ENCODE data around the gene CYSLTR2.

CYSLTR2 gene

DNA sequence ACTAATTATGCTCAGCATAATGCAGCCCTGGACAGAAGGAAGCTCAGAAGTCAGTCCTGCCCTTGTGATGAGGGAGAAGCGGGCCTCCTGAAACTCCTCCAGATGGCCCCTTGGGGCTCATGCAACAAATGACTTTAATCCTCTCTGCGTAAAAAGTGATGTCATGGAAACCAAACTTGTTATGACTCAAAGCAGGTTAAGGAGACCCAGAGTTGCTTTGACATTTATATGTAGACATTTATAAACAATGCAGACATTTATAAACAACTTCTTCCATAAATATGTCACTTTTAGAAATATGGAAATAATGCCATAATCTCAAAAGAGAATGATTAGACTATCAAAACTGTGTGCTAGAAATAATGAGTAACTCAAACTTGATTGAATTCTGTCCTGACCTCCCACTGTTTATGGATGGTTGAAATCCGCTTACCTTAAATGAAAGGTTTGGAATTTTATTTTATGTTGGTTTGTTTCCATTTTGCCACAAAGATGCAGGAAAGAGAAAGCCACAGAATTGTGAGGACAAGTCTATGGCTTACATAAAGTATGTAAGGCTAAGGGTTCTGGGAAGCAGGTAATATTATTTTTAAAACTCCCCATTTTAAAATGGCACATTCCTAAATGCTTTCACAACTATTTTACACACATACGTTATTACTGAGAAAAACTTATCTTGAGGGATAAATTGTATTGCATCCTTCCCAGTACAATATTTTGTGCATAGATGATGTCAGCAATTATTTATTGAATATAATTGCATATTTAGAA, 73.7 kb downstream of the CYSLTR2 start (continued):
- TF ChIP-seq PRDM4 (tag by site-specific recombination; IDR thresholded peaks at IDR 0.05), result peak; percentile 99
- TF ChIP-seq, protein P1, sequence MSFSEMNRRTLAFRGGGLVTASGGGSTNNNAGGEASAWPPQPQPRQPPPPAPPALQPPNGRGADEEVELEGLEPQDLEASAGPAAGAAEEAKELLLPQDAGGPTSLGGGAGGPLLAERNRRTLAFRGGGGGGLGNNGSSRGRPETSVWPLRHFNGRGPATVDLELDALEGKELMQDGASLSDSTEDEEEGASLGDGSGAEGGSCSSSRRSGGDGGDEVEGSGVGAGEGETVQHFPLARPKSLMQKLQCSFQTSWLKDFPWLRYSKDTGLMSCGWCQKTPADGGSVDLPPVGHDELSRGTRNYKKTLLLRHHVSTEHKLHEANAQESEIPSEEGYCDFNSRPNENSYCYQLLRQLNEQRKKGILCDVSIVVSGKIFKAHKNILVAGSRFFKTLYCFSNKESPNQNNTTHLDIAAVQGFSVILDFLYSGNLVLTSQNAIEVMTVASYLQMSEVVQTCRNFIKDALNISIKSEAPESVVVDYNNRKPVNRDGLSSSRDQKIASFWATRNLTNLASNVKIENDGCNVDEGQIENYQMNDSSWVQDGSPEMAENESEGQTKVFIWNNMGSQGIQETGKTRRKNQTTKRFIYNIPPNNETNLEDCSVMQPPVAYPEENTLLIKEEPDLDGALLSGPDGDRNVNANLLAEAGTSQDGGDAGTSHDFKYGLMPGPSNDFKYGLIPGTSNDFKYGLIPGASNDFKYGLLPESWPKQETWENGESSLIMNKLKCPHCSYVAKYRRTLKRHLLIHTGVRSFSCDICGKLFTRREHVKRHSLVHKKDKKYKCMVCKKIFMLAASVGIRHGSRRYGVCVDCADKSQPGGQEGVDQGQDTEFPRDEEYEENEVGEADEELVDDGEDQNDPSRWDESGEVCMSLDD (tag by site-specific recombination; IDR thresholded peaks at IDR 0.05), result no peak
- TF ChIP-seq SP3 (tag by site-specific recombination; IDR thresholded peaks at IDR 0.05), result no peak
- no peak for TF ChIP-seq ZNF157 (tag by site-specific recombination; IDR thresholded peaks at IDR 0.05)
- TF ChIP-seq ZFP37 (tag by site-specific recombination; IDR thresholded peaks at IDR 0.05), result no peak
- no peak for TF ChIP-seq ZNF596 (tag by site-specific recombination; IDR thresholded peaks at IDR 0.05)
- no peak for TF ChIP-seq SALL2 (tag by site-specific recombination; IDR thresholded peaks at IDR 0.05; ENCODE audit: borderline replicate concordance)
- TF ChIP-seq ZNF324 (tag by site-specific recombination; IDR thresholded peaks at IDR 0.05), result no peak
- TF ChIP-seq, protein P2, sequence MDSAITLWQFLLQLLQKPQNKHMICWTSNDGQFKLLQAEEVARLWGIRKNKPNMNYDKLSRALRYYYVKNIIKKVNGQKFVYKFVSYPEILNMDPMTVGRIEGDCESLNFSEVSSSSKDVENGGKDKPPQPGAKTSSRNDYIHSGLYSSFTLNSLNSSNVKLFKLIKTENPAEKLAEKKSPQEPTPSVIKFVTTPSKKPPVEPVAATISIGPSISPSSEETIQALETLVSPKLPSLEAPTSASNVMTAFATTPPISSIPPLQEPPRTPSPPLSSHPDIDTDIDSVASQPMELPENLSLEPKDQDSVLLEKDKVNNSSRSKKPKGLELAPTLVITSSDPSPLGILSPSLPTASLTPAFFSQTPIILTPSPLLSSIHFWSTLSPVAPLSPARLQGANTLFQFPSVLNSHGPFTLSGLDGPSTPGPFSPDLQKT (IDR thresholded peaks at IDR 0.05; ENCODE audit: borderline replicate concordance, low read depth, low read length), result no peak
- TF ChIP-seq ZNF488 (tag by site-specific recombination; IDR thresholded peaks at IDR 0.05), result peak; percentile 64; the same call in 1 of the 2 replicates
- TF ChIP-seq ZNF580 (tag by site-specific recombination; IDR thresholded peaks at IDR 0.05), result no peak
- peak; percentile 90 for TF ChIP-seq ZEB2 (tag by site-specific recombination; IDR thresholded peaks at IDR 0.05)
- TF ChIP-seq ZNF530 (tag by site-specific recombination; IDR thresholded peaks at IDR 0.05; ENCODE audit: low read depth), result no peak
- TF ChIP-seq ZNF623 (tag by site-specific recombination; IDR thresholded peaks at IDR 0.05), result no peak
- TF ChIP-seq CTCF (tag by site-specific recombination; IDR thresholded peaks at IDR 0.05), result no peak
- TF ChIP-seq ZBTB17 (tag by site-specific recombination; IDR thresholded peaks at IDR 0.05), result peak; percentile 75
- TF ChIP-seq, protein P3, sequence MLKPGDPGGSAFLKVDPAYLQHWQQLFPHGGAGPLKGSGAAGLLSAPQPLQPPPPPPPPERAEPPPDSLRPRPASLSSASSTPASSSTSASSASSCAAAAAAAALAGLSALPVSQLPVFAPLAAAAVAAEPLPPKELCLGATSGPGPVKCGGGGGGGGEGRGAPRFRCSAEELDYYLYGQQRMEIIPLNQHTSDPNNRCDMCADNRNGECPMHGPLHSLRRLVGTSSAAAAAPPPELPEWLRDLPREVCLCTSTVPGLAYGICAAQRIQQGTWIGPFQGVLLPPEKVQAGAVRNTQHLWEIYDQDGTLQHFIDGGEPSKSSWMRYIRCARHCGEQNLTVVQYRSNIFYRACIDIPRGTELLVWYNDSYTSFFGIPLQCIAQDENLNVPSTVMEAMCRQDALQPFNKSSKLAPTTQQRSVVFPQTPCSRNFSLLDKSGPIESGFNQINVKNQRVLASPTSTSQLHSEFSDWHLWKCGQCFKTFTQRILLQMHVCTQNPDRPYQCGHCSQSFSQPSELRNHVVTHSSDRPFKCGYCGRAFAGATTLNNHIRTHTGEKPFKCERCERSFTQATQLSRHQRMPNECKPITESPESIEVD (tag by site-specific recombination; IDR thresholded peaks at IDR 0.05), result peak; percentile 87
- TF ChIP-seq ZNF433 (tag by site-specific recombination; IDR thresholded peaks at IDR 0.05; ENCODE audit: low read depth), result no peak
- TF ChIP-seq ZNF792 (tag by site-specific recombination; IDR thresholded peaks at IDR 0.05), result no peak
- TF ChIP-seq EGR2 (tag by site-specific recombination; IDR thresholded peaks at IDR 0.05; ENCODE audit: low read depth), result no peak
- no peak for TF ChIP-seq ZNF354C (tag by site-specific recombination; IDR thresholded peaks at IDR 0.05; ENCODE audit: borderline replicate concordance, low read depth)
- no peak for TF ChIP-seq SETDB1 (IDR thresholded peaks at IDR 0.05; ENCODE audit: insufficient read length, low read length)
- TF ChIP-seq, protein P4, sequence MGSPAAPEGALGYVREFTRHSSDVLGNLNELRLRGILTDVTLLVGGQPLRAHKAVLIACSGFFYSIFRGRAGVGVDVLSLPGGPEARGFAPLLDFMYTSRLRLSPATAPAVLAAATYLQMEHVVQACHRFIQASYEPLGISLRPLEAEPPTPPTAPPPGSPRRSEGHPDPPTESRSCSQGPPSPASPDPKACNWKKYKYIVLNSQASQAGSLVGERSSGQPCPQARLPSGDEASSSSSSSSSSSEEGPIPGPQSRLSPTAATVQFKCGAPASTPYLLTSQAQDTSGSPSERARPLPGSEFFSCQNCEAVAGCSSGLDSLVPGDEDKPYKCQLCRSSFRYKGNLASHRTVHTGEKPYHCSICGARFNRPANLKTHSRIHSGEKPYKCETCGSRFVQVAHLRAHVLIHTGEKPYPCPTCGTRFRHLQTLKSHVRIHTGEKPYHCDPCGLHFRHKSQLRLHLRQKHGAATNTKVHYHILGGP (tag by site-specific recombination; IDR thresholded peaks at IDR 0.05), result no peak
- peak; percentile 8 for TF ChIP-seq ZNF529 (tag by site-specific recombination; IDR thresholded peaks at IDR 0.05; ENCODE audit: insufficient replicate concordance)
- TF ChIP-seq ZNF664 (tag by site-specific recombination; IDR thresholded peaks at IDR 0.05), result no peak
- no peak for TF ChIP-seq BCL11B (tag by site-specific recombination; IDR thresholded peaks at IDR 0.05; ENCODE audit: low read depth)

Data from HEK293 (cell line).